Activated CD8-positive, alpha-beta T cell treated with anti-CD3 and anti-CD28 coated beads, Interleukin-2, amount 10 ng/mL, durations not matched to agents 7 days and 5 days (primary cell): ENCODE measurements around the gene CCDC9. TPM values are rescaled to one million over a fixed set of nuclear protein-coding genes. Genes with fewer than 3 reads are reported as not detected.

Experiments
- ATAC-seq: fragments of 150-1000 bp; cut with Tn5 transposase; one replicate; pipeline ENCODE4 v1.10.0; 2021; ENCODE audit warnings: moderate library complexity
- CTCF ChIA-PET: fragments of 350-600 bp; sonication (Branson Sonifier 250); formaldehyde crosslinking; loops from one replicate; lab custom pipeline; 2021; ENCODE audit warnings: antibody characterized with exemption; lab: Charles Lee
- POLR2A ChIA-PET: fragments of 350-600 bp; sonication (Branson Sonifier 250); formaldehyde crosslinking; loops from one replicate; lab custom pipeline; 2021; ENCODE audit warnings: antibody characterized with exemption; lab: Charles Lee
- DNase-seq: peaks from one replicate; pipeline ENCODE4 v3.0.0-alpha.2; 2020
- H3K27ac Mint-ChIP-seq: one replicate; pipeline ENCODE4 v1.8.0; 2021; ENCODE audit warnings: mild to moderate bottlenecking, mixed read lengths
- H3K27me3 Mint-ChIP-seq: one replicate; pipeline ENCODE4 v1.8.0; 2021; ENCODE audit warnings: low read depth, mixed read lengths
- H3K36me3 Mint-ChIP-seq: one replicate; pipeline ENCODE4 v1.8.0; 2021; ENCODE audit warnings: low read depth, mixed read lengths
- H3K4me1 Mint-ChIP-seq: one replicate; pipeline ENCODE4 v1.8.0; 2021; ENCODE audit warnings: low read depth, mixed read lengths
- H3K4me3 Mint-ChIP-seq: one replicate; pipeline ENCODE4 v1.8.0; 2021; ENCODE audit warnings: mild to moderate bottlenecking, mixed read lengths
- H3K9me3 Mint-ChIP-seq: one replicate; pipeline ENCODE4 v1.8.0; 2022; ENCODE audit warnings: mixed read lengths; ENCODE audit not compliant: insufficient read depth
- total RNA-seq, 2 experiments: library from RNA; stranded (reverse); gene quantifications; one replicate each; pipeline ENCODE4 v1.2.3, GENCODE V29; 2021

CCDC9 gene
- 10 to 100 TPM; 30.0 to 32.1 TPM for total RNA-seq

- POLR2A ChIA-PET = interaction anchor here (0.6 to 2.6 kb wide), 15 partner anchors 8 to 161 kb away, joined by 3 to 43 read pairs (median 5); partner anchors contain the start of genes INAFM1, SAE1 and ZC3H4
- peak; percentile 97 for DNase-seq
- ATAC-seq = no peak
These were observed at the start of gene CCDC9 for GRCh38 chr19:47255879-47256692. CCDC9 (plus strand) TSS chr19:47256525; CDS start chr19:47258401, 1,876 bp downstream.

GRCh38 chr19:47209319-47210179 lies 46.8 kb upstream of the CCDC9 start:
- CTCF ChIA-PET = interaction anchor here (1.0 to 11.3 kb wide), 21 partner anchors 8 to 196 kb away, joined by 4 to 484 read pairs (median 16); partner anchors contain the start of genes CCDC9 and SAE1
- Mint-ChIP-seq H3K9me3 (no peaks in the 10 kb centered on the region), H3K27me3 (no peaks in the 10 kb centered on the region), H3K27ac (peak overlapping the region; percentile 60), H3K4me1 (peaks cover 19% of the 10 kb centered on the region), H3K36me3 (peaks cover 57% of the 10 kb centered on the region), H3K4me3 (no peak overlapping the region)
- ATAC-seq (no peak), DNase-seq (no peak)
- POLR2A ChIA-PET = interaction anchor here (0.7 to 4.4 kb wide), 6 partner anchors 9 to 103 kb away, joined by 3 to 39 read pairs (median 6); partner anchors contain the start of gene CCDC9

More at GRCh38 chr19:47255879-47256692, at the start of gene CCDC9:
- Mint-ChIP-seq H3K27ac (peak within 1 kb of the TSS; percentile 97), H3K4me1 (peaks cover 40% of the 10 kb centered on the region), H3K36me3 (peaks cover 34% of the 10 kb centered on the region), H3K9me3 (no peaks in the 10 kb centered on the region), H3K4me3 (peak within 1 kb of the TSS; percentile 87), H3K27me3 (no peaks in the 10 kb centered on the region)
- CTCF ChIA-PET = interaction anchor here (0.6 to 5.9 kb wide), 12 partner anchors 9 to 228 kb away, joined by 3 to 76 read pairs (median 4); partner anchors contain the start of genes INAFM1 and KPTN

GRCh38 chr19:47210180-47210490 lies 46.2 kb upstream of the CCDC9 start:
- no peak for DNase-seq
- peaks cover 19% of the 10 kb centered on the region for H3K4me1 Mint-ChIP-seq
- H3K27ac Mint-ChIP-seq = peak overlapping the region; percentile 91
- ATAC-seq = no peak
- peaks cover 51% of the 10 kb centered on the region for H3K36me3 Mint-ChIP-seq
- H3K4me3 Mint-ChIP-seq = no peak overlapping the region
- no peaks in the 10 kb centered on the region for H3K27me3 Mint-ChIP-seq
- CTCF ChIA-PET = interaction anchor here (0.9 to 11.3 kb wide), 29 partner anchors 9 to 197 kb away, joined by 4 to 484 read pairs (median 9); partner anchors contain the start of genes CCDC9, SAE1 and ZC3H4
- H3K9me3 Mint-ChIP-seq = no peaks in the 10 kb centered on the region
- POLR2A ChIA-PET = interaction anchor here (1.0 to 4.4 kb wide), 9 partner anchors 10 to 103 kb away, joined by 3 to 39 read pairs (median 4); partner anchors contain the start of genes CCDC9 and ZC3H4

GRCh38 chr19:47210689-47211316 lies 45.5 kb upstream of the CCDC9 start:
- H3K4me3 Mint-ChIP-seq = no peak overlapping the region
- POLR2A ChIA-PET = interaction anchor here (0.6 to 4.4 kb wide), 11 partner anchors 10 to 104 kb away, joined by 3 to 39 read pairs (median 4); partner anchors contain the start of genes CCDC9 and ZC3H4
- ATAC-seq = peak; percentile 79

GRCh38 chr19:47215581-47215980 lies 40.7 kb upstream of the CCDC9 start:
- peaks cover 7% of the 10 kb centered on the region for H3K4me1 Mint-ChIP-seq

More at GRCh38 chr19:47210689-47211316, 45.5 kb upstream of the CCDC9 start:
- H3K27me3 Mint-ChIP-seq = no peaks in the 10 kb centered on the region
- peak overlapping the region; percentile 91 for H3K27ac Mint-ChIP-seq
- H3K9me3 Mint-ChIP-seq = no peaks in the 10 kb centered on the region
- peaks cover 19% of the 10 kb centered on the region for H3K4me1 Mint-ChIP-seq
- CTCF ChIA-PET = interaction anchor here (0.6 to 11.3 kb wide), 35 partner anchors 10 to 198 kb away, joined by 3 to 484 read pairs (median 7); partner anchors contain the start of genes CCDC9, INAFM1, SAE1 and ZC3H4
- DNase-seq = peak; percentile 90
- H3K36me3 Mint-ChIP-seq = peaks cover 45% of the 10 kb centered on the region

GRCh38 chr19:47221080-47221841 lies 35.1 kb upstream of the CCDC9 start:
- Mint-ChIP-seq H3K36me3 (peaks cover 14% of the 10 kb centered on the region), H3K4me3 (no peak overlapping the region), H3K27me3 (no peaks in the 10 kb centered on the region), H3K27ac (peak overlapping the region; percentile 4), H3K9me3 (no peaks in the 10 kb centered on the region), H3K4me1 (peaks cover 9% of the 10 kb centered on the region)
- no peak for DNase-seq
- no peak for ATAC-seq
- POLR2A ChIA-PET = no interaction called here
- CTCF ChIA-PET = interaction anchor here (1.4 kb wide), 1 partner anchor 23 kb away, joined by 3 read pairs; no protein-coding TSS in a partner anchor

More at GRCh38 chr19:47215581-47215980, 40.7 kb upstream of the CCDC9 start:
- DNase-seq (no peak), ATAC-seq (no peak)
- CTCF ChIA-PET = interaction anchor here (11.3 kb wide), 1 partner anchor 30 kb away, joined by 484 read pairs; no protein-coding TSS in a partner anchor
- POLR2A ChIA-PET = interaction anchor here (0.6 to 1.2 kb wide), 2 partner anchors 10 to 28 kb away, joined by 3 read pairs; no protein-coding TSS in a partner anchor
- peaks cover 15% of the 10 kb centered on the region for H3K36me3 Mint-ChIP-seq
- no peaks in the 10 kb centered on the region for H3K9me3 Mint-ChIP-seq
- H3K27ac Mint-ChIP-seq = no peak overlapping the region
- H3K4me3 Mint-ChIP-seq = no peak overlapping the region
- H3K27me3 Mint-ChIP-seq = no peaks in the 10 kb centered on the region

GRCh38 chr19:47221890-47222289 lies 34.4 kb upstream of the CCDC9 start:
- ChIA-PET POLR2A (no interaction called here), CTCF (interaction anchor here (7.8 to 8.6 kb wide), 2 partner anchors 11 to 24 kb away, joined by 109 to 143 read pairs; no protein-coding TSS in a partner anchor)
- Mint-ChIP-seq H3K36me3 (peaks cover 17% of the 10 kb centered on the region), H3K27me3 (no peaks in the 10 kb centered on the region), H3K4me1 (peaks cover 12% of the 10 kb centered on the region), H3K27ac (no peak overlapping the region), H3K9me3 (no peaks in the 10 kb centered on the region), H3K4me3 (no peak overlapping the region)
- ATAC-seq (no peak), DNase-seq (no peak)

- Mint-ChIP-seq H3K27me3 (no peaks in the 10 kb centered on the region), H3K4me3 (peak overlapping the region; percentile 37), H3K4me1 (peaks cover 20% of the 10 kb centered on the region), H3K36me3 (peaks cover 16% of the 10 kb centered on the region), H3K27ac (peak overlapping the region; percentile 90), H3K9me3 (no peaks in the 10 kb centered on the region)
- ChIA-PET POLR2A (interaction anchor here (0.6 to 4.3 kb wide), 21 partner anchors 10 to 404 kb away, joined by 3 to 44 read pairs (median 5); partner anchors contain the start of genes CCDC9, INAFM1, SAE1 and ZC3H4), CTCF (interaction anchor here (0.6 to 8.6 kb wide), 19 partner anchors 12 to 102 kb away, joined by 3 to 143 read pairs (median 4); partner anchors contain the start of gene CCDC9)
- DNase-seq (peak; percentile 88), ATAC-seq (peak; percentile 63)
These were observed 30.4 kb upstream of the CCDC9 start for GRCh38 chr19:47225746-47226425.
